Heart left ventricle (tissue), 16 donors: Measurements from ENCODE around the gene KCTD21. TPM values are rescaled to one million over a fixed set of nuclear protein-coding genes. Genes with fewer than 3 reads are reported as not detected.

Source experiments
- ATAC-seq, 4 donors: fragments of 200-7000 bp; cut with Tn5 transposase; one replicate each; pipeline ENCODE4 v1.9.1; 2020 to 2022; ENCODE audit warnings: moderate library complexity in 4 of 4, mild to moderate bottlenecking in 3 of 4, moderate number of reproducible peaks in 1 of 4
- DNase-seq, 5 donors: peaks; one replicate each; pipeline ENCODE4 v3.0.0-alpha.2; 2020
- H3K27ac ChIP-seq, 12 donors: fragments of 200-600 bp; sonication (generic) in 4 of 12; one replicate each; pipeline versions ENCODE4 v1.5.0 to v1.8.0; 2016 to 2022; ENCODE audit warnings: mild to moderate bottlenecking in 2 of 12
- H3K27me3 ChIP-seq, 9 donors: fragments of 200-600 bp; sonication (generic) in 2 of 9; one replicate each; pipeline versions ENCODE4 v1.5.1 to v1.8.0; 2016 to 2022; ENCODE audit warnings: mild to moderate bottlenecking in 3 of 9
- H3K36me3 ChIP-seq, 9 donors: fragments of 200-600 bp; sonication (generic) in 2 of 9; one replicate each; pipeline versions ENCODE4 v1.5.0 to v1.8.0; 2018 to 2022; ENCODE audit warnings: mild to moderate bottlenecking in 2 of 9
- H3K4me1 ChIP-seq, 12 donors: fragments of 200-600 bp; sonication (generic) in 4 of 12; one replicate each; pipeline versions ENCODE4 v1.5.0 to v1.8.0; 2016 to 2022; ENCODE audit warnings: mild to moderate bottlenecking in 3 of 12
- H3K4me3 ChIP-seq, 12 donors: fragments of 200-600 bp; sonication (generic) in 4 of 12; one replicate each; pipeline versions ENCODE4 v1.5.0 to v1.8.0; 2017 to 2022; ENCODE audit warnings: mild to moderate bottlenecking in 9 of 12, moderate library complexity in 4 of 12
- H3K9me3 ChIP-seq, 12 donors: fragments of 200-600 bp; sonication (generic) in 4 of 12; one replicate each; pipeline versions ENCODE4 v1.5.0 to v1.8.0; 2016 to 2022; ENCODE audit warnings: mild to moderate bottlenecking in 1 of 12
- CTCF ChIP-seq, 12 donors: fragments of 200-600 bp; sonication (generic) in 4 of 12; IDR thresholded peaks; one replicate each; pipeline versions ENCODE4 v1.5.0 to v1.8.0; 2018 to 2022; ENCODE audit warnings: antibody characterized with exemption in 12 of 12, mild to moderate bottlenecking in 5 of 12
- POLR2A ChIP-seq, 2 donors: fragments of 450-650 bp; IDR thresholded peaks; one replicate each; pipeline ENCODE4 v1.6.1; 2017; ENCODE audit warnings: antibody characterized with exemption in 2 of 2, mild to moderate bottlenecking in 2 of 2, moderate library complexity in 2 of 2
- WGBS, 4 donors: extraction: QIAGEN DNeasy Blood & Tissue Kit in 2 of 4; methylation state at CpG; one replicate each; pipeline versions ENCODE4 v1.1.5 to v1.1.7; 2013 to 2018; 5-methylcytosine and 5-hydroxymethylcytosine counted together
- intact Hi-C, 10 donors: fragments of 100-400 bp; cut with DNase I; formaldehyde crosslinking; loops; one replicate each; pipeline versions ENCODE4 v1.11.1 to v1.14.2; 2022
- polyA plus RNA-seq, 2 donors: library from polyadenylated mRNA; stranded (reverse); fragments of 200-250 nt; gene quantifications; one replicate each; pipeline ENCODE4 v1.2.3, GENCODE V29; 2013
- total RNA-seq, 9 donors: library from RNA; depleted of rRNA in 2 of 9; stranded (reverse); fragments of >200 nt in 2 of 9; fragmentation: NEBNext Ultra II Directional in 3 of 9; extraction: Animal tissue kit (Norgen Biotek cat#: 25700) in 3 of 9; gene quantifications; one replicate each; pipeline versions ENCODE4 v1.1.0 to v1.2.4, GENCODE V29; 2016 to 2023
- donor health status: ischemic (EF 13 %, LVEDD 7.1; RV severe dilation, severe dysfunction).
- donor health status: healthy with polysubstance abuse.
- donor health status: DM: no; HTN: yes; CAD: no.
- donor health status: DM: no; HTN: no; CAD: no.
- donor health status: ischemic (EF 25% LVEDD 6.9; RV normal size, moderate dysfunction).
- donor health status: ischemic (EF 25% LVEDD 5.7; RV mildly dilated, moderate dysfunction).
- donor health status: healthy.
- donor health status: DM: yes; HTN: yes; CAD: no.
- donor health status: ischemic (EF 35%, LVEDD 5.7; RV mildly dilated, moderate dysfunction).
- donor health status: nonischemic (EF 11% LVEDD 7.7; RV severe dilation, severe dysfunction).
- donor health status: DM: yes; HTN: yes; CAD: no.
- donor health status: PGD.
- donor health status: ischemic (EF 29% LVEDD 5.4; RV normal size, mild dysfunction).
- donor health status: nonischemic (EF 23%, LVEDD 6.1; RV moderate dilation, normal function).

The KCTD21 gene
- total and polyA plus RNA-seq, 11 donors = 3.4 to 10.9 (median 7.2) TPM

- Histone ChIP-seq H3K4me3 (no peak overlapping the region), H3K4me1 (peaks cover 0 to 6% (median 2%) of the 10 kb centered on the region in 12 donors), H3K9me3 (no peaks in the 10 kb centered on the region), H3K27me3 (no peaks in the 10 kb centered on the region), H3K36me3 (peaks cover 0 to 70% (median 57%) of the 10 kb centered on the region in 9 donors), H3K27ac (no peak overlapping the region)
- ATAC-seq (no peak), DNase-seq (no peak)
- intact Hi-C loops = no loop called here
- WGBS, 4 donors = 72 to 79% (median 76%) methylated on average over 8 of the region's 8 CpGs
- TF ChIP-seq POLR2A (IDR thresholded peaks at IDR 0.05) = no peak
- TF ChIP-seq CTCF (IDR thresholded peaks at IDR 0.05) = no peak
These were observed 25.3 kb upstream of the KCTD21 start for GRCh38 chr11:78213526-78214330.

GRCh38 chr11:78212586-78213371 is 24.4 kb upstream of the KCTD21 start:
- DNase-seq (peak in 1 of 5 donors; percentile 38), ATAC-seq (peak in 2 of 4 donors; percentile 23 to 27)
- no peak overlapping the region for H3K27ac ChIP-seq
- H3K27me3 ChIP-seq = no peaks in the 10 kb centered on the region
- H3K4me1 ChIP-seq = peaks cover 0 to 8% (median 2%) of the 10 kb centered on the region in 12 donors
- H3K4me3 ChIP-seq = no peak overlapping the region
- TF ChIP-seq POLR2A (IDR thresholded peaks at IDR 0.05) = no peak
- no peak for TF ChIP-seq CTCF (IDR thresholded peaks at IDR 0.05)
- H3K36me3 ChIP-seq = peaks cover 0 to 69% (median 51%) of the 10 kb centered on the region in 9 donors
- intact Hi-C loops = no loop called here
- WGBS, 4 donors = 76 to 91% (median 78%) methylated on average over 5 to 11 of the region's 11 CpGs
- no peaks in the 10 kb centered on the region for H3K9me3 ChIP-seq

- Histone ChIP-seq H3K9me3 (no peaks in the 10 kb centered on the region), H3K4me3 (no peak overlapping the region), H3K27ac (no peak overlapping the region), H3K4me1 (peaks cover 0 to 8% (median 2%) of the 10 kb centered on the region in 12 donors), H3K27me3 (no peaks in the 10 kb centered on the region), H3K36me3 (peaks cover 0 to 69% (median 48%) of the 10 kb centered on the region in 9 donors)
- 96 to 98% (median 97%) methylated on average over 5 of the region's 5 CpGs for WGBS, 4 donors
- ATAC-seq = no peak
- intact Hi-C loops = no loop called here
- no peak for DNase-seq
- no peak for TF ChIP-seq POLR2A (IDR thresholded peaks at IDR 0.05)
- no peak for TF ChIP-seq CTCF (IDR thresholded peaks at IDR 0.05)
These were observed 23.1 kb upstream of the KCTD21 start for GRCh38 chr11:78211565-78211964.

- intact Hi-C loops = no loop called here
- ATAC-seq (no peak), DNase-seq (no peak)
- Histone ChIP-seq H3K27ac (no peak overlapping the region), H3K27me3 (no peaks in the 10 kb centered on the region), H3K4me3 (no peak overlapping the region), H3K9me3 (no peaks in the 10 kb centered on the region), H3K4me1 (peaks cover 0 to 8% (median 2%) of the 10 kb centered on the region in 12 donors), H3K36me3 (peaks cover 0 to 66% (median 35%) of the 10 kb centered on the region in 9 donors)
- no peak for TF ChIP-seq POLR2A (IDR thresholded peaks at IDR 0.05)
- 85 to 91% (median 85%) methylated on average over 23 to 31 of the region's 31 CpGs for WGBS, 4 donors
These were observed 21.7 kb upstream of the KCTD21 start for GRCh38 chr11:78210000-78210608.
